Islet precursor cell (in vitro differentiated cells): ENCODE measurements around the gene LGR4.
A peak's percentile ranks its signal among the peaks of the same experiment; 100 is the strongest.
"Not testable (repeated sequence)": the region's sequence is repeated elsewhere in the genome, so short reads cannot be mapped to it uniquely, and the experiment has no call there.

Experiments
- DNase-seq: peaks from one replicate; pipeline ENCODE4 v3.0.0-alpha.2; 2018

Gene LGR4

GRCh38 chr11:27456140-27456794 lies 16.3 kb downstream of the LGR4 start:
- DNase-seq = no peak

- no peak for DNase-seq
Measured at GRCh38 chr11:27455667-27456066, 16.9 kb downstream of the LGR4 start.

GRCh38 chr11:27453701-27454100 lies 18.9 kb downstream of the LGR4 start:
- no peak for DNase-seq

- DNase-seq = no peak
Measured at GRCh38 chr11:27452147-27452546, 20.4 kb downstream of the LGR4 start.

GRCh38 chr11:27451244-27451965 lies 21.2 kb downstream of the LGR4 start:
- DNase-seq = no peak

GRCh38 chr11:27448184-27448540 lies 24.4 kb downstream of the LGR4 start:
- not testable (repeated sequence) for DNase-seq

GRCh38 chr11:27447288-27448183 lies 25.1 kb downstream of the LGR4 start:
- DNase-seq = no peak

- DNase-seq = no peak
Measured at GRCh38 chr11:27445625-27446024, 27.0 kb downstream of the LGR4 start.

GRCh38 chr11:27444801-27445215 lies 27.8 kb downstream of the LGR4 start:
- DNase-seq = no peak

- DNase-seq = no peak
Measured at GRCh38 chr11:27443746-27444507, 28.7 kb downstream of the LGR4 start.

- DNase-seq = no peak
Measured at GRCh38 chr11:27443227-27443626, 29.4 kb downstream of the LGR4 start.

GRCh38 chr11:27440090-27440489 lies 32.5 kb downstream of the LGR4 start:
- DNase-seq = no peak

GRCh38 chr11:27438595-27438981 lies 34.0 kb downstream of the LGR4 start:
- no peak for DNase-seq

GRCh38 chr11:27437829-27438594 lies 34.6 kb downstream of the LGR4 start:
- no peak for DNase-seq

- DNase-seq = no peak
Measured at GRCh38 chr11:27436916-27437315, 35.7 kb downstream of the LGR4 start.

GRCh38 chr11:27433742-27434141 lies 38.8 kb downstream of the LGR4 start:
- no peak for DNase-seq

- DNase-seq = no peak
Measured at GRCh38 chr11:27431808-27432207, 40.8 kb downstream of the LGR4 start.

GRCh38 chr11:27429761-27430393 lies 42.7 kb downstream of the LGR4 start:
- DNase-seq = peak; percentile 48

- DNase-seq = no peak
Measured at GRCh38 chr11:27427183-27427980, 45.2 kb downstream of the LGR4 start.

GRCh38 chr11:27425814-27426213 lies 46.8 kb downstream of the LGR4 start:
- no peak for DNase-seq

GRCh38 chr11:27423125-27423524 lies 49.5 kb downstream of the LGR4 start:
- DNase-seq = peak; percentile 83
